Keratinocyte (primary cell): ENCODE measurements around the gene NRARP. TPM values are rescaled to one million over a fixed set of nuclear protein-coding genes. Genes with fewer than 3 reads are reported as not detected.
A peak's percentile ranks its signal among the peaks of the same experiment; 100 is the strongest.

Experiments used
- DNase-seq: peaks from one replicate; pipeline ENCODE4 v3.0.0-alpha.2; 2011; ENCODE audit warnings: low read depth, missing footprints, low spot score
- FAIRE-seq: peaks from 2 replicates; lab custom pipeline; 2011; peaks lifted over from hg19 to GRCh38; lab: Jason Lieb, UNC
- H2AFZ ChIP-seq: 2 replicates; pipeline ENCODE4 v1.6.0; 2012; ENCODE audit warnings: low read length, control low read depth, inconsistent platforms; ENCODE audit not compliant: control insufficient read depth
- H3K27ac ChIP-seq: 2 replicates; pipeline ENCODE4 v1.5.1; 2011; ENCODE audit warnings: low read length; ENCODE audit not compliant: control insufficient read depth, insufficient read depth
- H3K27me3 ChIP-seq: 3 replicates; pipeline ENCODE4 v1.6.0; 2011; ENCODE audit warnings: low read length; ENCODE audit not compliant: control insufficient read depth, insufficient read depth; ENCODE audit errors: extremely low read depth
- H3K36me3 ChIP-seq, 2 experiments: 2 replicates in 1 of 2; 3 replicates in 1 of 2; pipeline ENCODE4 v1.5.1; 2011; ENCODE audit warnings: low read length in 2 of 2, mild to moderate bottlenecking in 1 of 2; ENCODE audit not compliant: control insufficient read depth in 2 of 2, insufficient read depth in 2 of 2; ENCODE audit errors: extremely low read depth in 1 of 2
- H3K4me1 ChIP-seq: 3 replicates; pipeline ENCODE4 v1.5.1; 2011; ENCODE audit warnings: low read length; ENCODE audit not compliant: control insufficient read depth, insufficient read depth; ENCODE audit errors: extremely low read depth
- H3K4me2 ChIP-seq: 3 replicates; pipeline ENCODE4 v1.6.0; 2011; ENCODE audit warnings: low read depth, low read length; ENCODE audit not compliant: control insufficient read depth, insufficient read depth; ENCODE audit errors: extremely low read depth
- H3K4me3 ChIP-seq, 3 experiments: fragments of 200-600 bp in 1 of 3; sonication (generic) in 1 of 3; 2 replicates in 2 of 3; 3 replicates in 1 of 3; pipeline ENCODE4 v1.5.1; 2011 to 2016; ENCODE audit warnings: low read length in 3 of 3, mild to moderate bottlenecking in 3 of 3, control low read depth in 2 of 3, inconsistent platforms in 1 of 3, low read depth in 1 of 3, mixed read lengths in 1 of 3, mixed run types in 1 of 3, moderate library complexity in 1 of 3; ENCODE audit not compliant: control insufficient read depth in 2 of 3, insufficient read depth in 2 of 3; ENCODE audit errors: extremely low read depth in 1 of 3
- H3K79me2 ChIP-seq: 2 replicates; pipeline ENCODE4 v1.6.0; 2012; ENCODE audit warnings: low read length; ENCODE audit not compliant: control insufficient read depth, insufficient read depth
- H3K9ac ChIP-seq: 3 replicates; pipeline ENCODE4 v1.6.0; 2011; ENCODE audit warnings: low read length; ENCODE audit not compliant: control insufficient read depth, insufficient read depth; ENCODE audit errors: extremely low read depth
- H3K9me1 ChIP-seq: 3 replicates; pipeline ENCODE4 v1.6.0; 2011; ENCODE audit warnings: low read length; ENCODE audit not compliant: control insufficient read depth, insufficient read depth; ENCODE audit errors: extremely low read depth
- H3K9me3 ChIP-seq: 2 replicates; pipeline ENCODE4 v1.5.1; 2012; ENCODE audit warnings: low read depth, low read length; ENCODE audit not compliant: control insufficient read depth
- H4K20me1 ChIP-seq: 3 replicates; pipeline ENCODE4 v1.6.0; 2011; ENCODE audit warnings: low read length; ENCODE audit not compliant: control insufficient read depth, insufficient read depth; ENCODE audit errors: extremely low read depth
- EZH2 ChIP-seq: IDR thresholded peaks from one replicate; pipeline ENCODE4 v1.6.1; 2012; ENCODE audit warnings: inconsistent platforms, mild to moderate bottlenecking, low read length, moderate library complexity
- dilution Hi-C: fragments of 300-500 bp; cut with MboI; formaldehyde crosslinking; loops from one replicate; pipeline ENCODE4 v1.7.0; 2020; ENCODE audit warnings: low sequenced_read_pairs; ENCODE audit not compliant: extremely low pct_ligation_motif_present
- polyA plus RNA-seq, 5 experiments: library from polyadenylated mRNA; depleted of rRNA in 3 of 5; stranded (reverse) in 3 of 5; stranded (forward) in 1 of 5; unstranded in 1 of 5; fragments of >200 nt; gene quantifications; 1 replicate in 1 of 5; 2 replicates in 3 of 5; 3 replicates in 1 of 5; pipeline versions ENCODE4 v1.2.1 to v1.2.3, GENCODE V29; 2011 to 2012; ENCODE audit warnings: missing spikeins in 2 of 5, low read depth in 1 of 5, low replicate concordance in 1 of 5
- TF ChIP-seq, protein P1 (sequence below), 3 experiments: IDR thresholded peaks in 1 of 3; conservative IDR thresholded peaks in 1 of 3; optimal IDR thresholded peaks in 1 of 3; 2 replicates in 2 of 3; 3 replicates in 1 of 3; pipeline versions ENCODE3 to v1.5.1; 2011; ENCODE audit warnings: low read length in 3 of 3, mild to moderate bottlenecking in 3 of 3, moderate library complexity in 2 of 3, control low read depth in 1 of 3, inconsistent platforms in 1 of 3; ENCODE audit not compliant: insufficient read depth in 2 of 3; ENCODE audit errors: extremely low read depth in 1 of 3

NRARP gene
- polyA plus RNA-seq, 1 donor (not counting 4 experiments of a cell fraction or from before 2014, with no cell fraction given), result 2.4 TPM

DNA sequence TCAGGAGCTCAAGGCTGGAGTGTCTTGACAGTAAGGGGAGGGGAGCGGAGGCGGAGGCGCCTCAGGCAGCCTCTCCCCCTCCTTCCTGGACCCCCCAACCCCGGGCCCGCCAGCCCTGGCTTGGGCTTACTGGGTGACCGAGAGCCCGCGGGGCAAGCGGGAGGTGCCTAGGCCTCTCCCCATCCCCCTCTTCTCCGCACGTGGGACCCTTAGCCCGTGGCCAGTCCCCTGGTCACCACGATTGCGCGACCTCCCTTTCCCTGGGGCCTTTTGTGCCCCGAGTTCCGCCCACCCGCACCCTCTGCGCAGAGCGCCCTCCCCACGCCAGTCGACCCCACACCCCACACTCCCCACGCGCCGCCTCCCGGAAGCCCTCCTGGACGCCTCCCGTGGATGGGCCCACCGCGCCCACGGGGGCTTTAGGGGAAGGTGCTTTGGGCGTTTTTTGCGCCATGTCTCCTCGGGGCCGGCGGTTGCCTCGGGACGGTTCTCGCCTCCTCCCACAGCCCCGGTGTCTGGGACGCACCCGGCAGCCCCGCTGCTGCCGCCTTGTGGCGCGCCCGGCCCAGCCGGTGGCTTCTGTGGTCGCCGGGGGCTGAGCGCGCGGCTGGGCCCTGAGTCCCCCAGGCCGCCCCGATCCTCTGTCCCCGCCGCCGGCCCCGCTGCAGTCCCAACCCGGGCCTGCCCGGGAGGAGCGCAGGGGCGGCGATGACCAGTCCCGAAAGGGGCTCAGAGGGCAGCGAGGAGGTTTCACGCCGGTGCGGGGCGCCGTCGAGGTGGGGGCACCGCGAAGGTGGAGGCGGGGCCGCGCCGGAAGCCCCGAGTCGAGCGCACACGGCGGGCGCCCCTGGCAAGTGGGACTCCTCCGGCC is 21.4 kb downstream of the NRARP start:
- Histone ChIP-seq H3K9me3 (no peaks in the 10 kb centered on the region), H2AFZ (no peak overlapping the region), H3K79me2 (peaks cover 25% of the 10 kb centered on the region), H3K27me3 (peaks cover 3% of the 10 kb centered on the region), H3K4me2 (no peak overlapping the region), H3K27ac (no peak overlapping the region), H3K9ac (no peak overlapping the region), H3K36me3 (peaks cover 8 to 14% of the 10 kb centered on the region in 2 experiments), H3K4me1 (peaks cover 8% of the 10 kb centered on the region), H3K9me1 (no peaks in the 10 kb centered on the region), H4K20me1 (peaks cover 3% of the 10 kb centered on the region), H3K4me3 (no peak overlapping the region)
- TF ChIP-seq, protein P1, sequence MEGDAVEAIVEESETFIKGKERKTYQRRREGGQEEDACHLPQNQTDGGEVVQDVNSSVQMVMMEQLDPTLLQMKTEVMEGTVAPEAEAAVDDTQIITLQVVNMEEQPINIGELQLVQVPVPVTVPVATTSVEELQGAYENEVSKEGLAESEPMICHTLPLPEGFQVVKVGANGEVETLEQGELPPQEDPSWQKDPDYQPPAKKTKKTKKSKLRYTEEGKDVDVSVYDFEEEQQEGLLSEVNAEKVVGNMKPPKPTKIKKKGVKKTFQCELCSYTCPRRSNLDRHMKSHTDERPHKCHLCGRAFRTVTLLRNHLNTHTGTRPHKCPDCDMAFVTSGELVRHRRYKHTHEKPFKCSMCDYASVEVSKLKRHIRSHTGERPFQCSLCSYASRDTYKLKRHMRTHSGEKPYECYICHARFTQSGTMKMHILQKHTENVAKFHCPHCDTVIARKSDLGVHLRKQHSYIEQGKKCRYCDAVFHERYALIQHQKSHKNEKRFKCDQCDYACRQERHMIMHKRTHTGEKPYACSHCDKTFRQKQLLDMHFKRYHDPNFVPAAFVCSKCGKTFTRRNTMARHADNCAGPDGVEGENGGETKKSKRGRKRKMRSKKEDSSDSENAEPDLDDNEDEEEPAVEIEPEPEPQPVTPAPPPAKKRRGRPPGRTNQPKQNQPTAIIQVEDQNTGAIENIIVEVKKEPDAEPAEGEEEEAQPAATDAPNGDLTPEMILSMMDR (optimal IDR thresholded peaks at IDR 0.05 in 1 of 3, IDR thresholded peaks at IDR 0.05 in 1 of 3, conservative IDR thresholded peaks at IDR 0.05 in 1 of 3; ENCODE audit: extremely low read depth in 1 of 3, insufficient read depth in 2 of 3, low read length in 3 of 3), result peak in 1 of 3 experiments; percentile 52
- TF ChIP-seq EZH2, result no peak
- DNase-seq, result no peak
- dilution Hi-C loops, result no loop called here
- no peak for FAIRE-seq

DNA sequence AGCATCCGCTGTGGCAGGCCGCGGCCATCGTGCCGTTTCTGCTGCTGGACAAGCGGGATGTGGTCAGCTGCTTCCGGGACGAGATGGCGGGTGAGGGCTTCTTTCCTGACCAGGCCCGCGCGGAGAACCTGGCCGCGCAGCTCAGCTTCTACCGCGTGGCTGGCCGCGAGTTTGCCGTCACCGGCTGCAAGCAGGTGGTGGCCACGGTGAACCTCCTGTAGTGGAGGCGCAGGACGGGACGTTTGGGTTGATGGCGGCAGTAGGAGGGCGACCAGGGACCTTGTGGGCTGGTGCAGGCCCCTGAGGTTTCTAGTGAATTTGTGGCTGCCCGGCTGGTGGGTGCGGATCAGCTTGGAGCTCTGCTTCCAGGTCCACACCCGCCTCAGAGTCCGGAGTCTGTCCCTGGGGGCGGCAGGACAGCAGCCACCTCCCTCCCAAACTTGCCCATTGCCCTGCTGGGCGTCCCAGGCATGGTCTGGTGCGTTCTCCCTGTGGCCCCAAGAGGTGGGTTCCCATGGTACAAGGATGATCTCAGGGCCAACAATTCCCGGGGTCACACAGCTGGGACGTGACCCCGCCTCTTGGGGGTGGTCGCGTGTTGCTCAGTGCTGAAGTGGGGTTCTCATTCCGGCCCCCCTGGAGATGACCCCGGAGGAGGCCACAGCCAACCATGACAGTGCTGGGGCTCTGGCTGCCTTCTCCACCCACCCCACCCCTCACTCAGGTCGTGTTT is 22.2 kb downstream of the NRARP start:
- H3K4me1 ChIP-seq, result peaks cover 8% of the 10 kb centered on the region
- peaks cover 8 to 14% of the 10 kb centered on the region in 2 experiments for H3K36me3 ChIP-seq
- DNase-seq (no peak), FAIRE-seq (no peak)
- H3K79me2 ChIP-seq, result peaks cover 25% of the 10 kb centered on the region
- H4K20me1 ChIP-seq, result peaks cover 3% of the 10 kb centered on the region
- TF ChIP-seq, protein P1 (optimal IDR thresholded peaks at IDR 0.05 in 1 of 3, IDR thresholded peaks at IDR 0.05 in 1 of 3, conservative IDR thresholded peaks at IDR 0.05 in 1 of 3; ENCODE audit: extremely low read depth in 1 of 3, insufficient read depth in 2 of 3, low read length in 3 of 3), result no peak
- no peak for TF ChIP-seq EZH2
- no peak overlapping the region for H2AFZ ChIP-seq
- no peak overlapping the region for H3K4me3 ChIP-seq
- no peaks in the 10 kb centered on the region for H3K9me1 ChIP-seq
- H3K4me2 ChIP-seq, result no peak overlapping the region
- H3K27me3 ChIP-seq, result peaks cover 3% of the 10 kb centered on the region
- no peak overlapping the region for H3K27ac ChIP-seq
- dilution Hi-C loops, result no loop called here
- no peaks in the 10 kb centered on the region for H3K9me3 ChIP-seq
- no peak overlapping the region for H3K9ac ChIP-seq
